Measurements from ENCODE around the gene PERCC1. TPM values are rescaled to one million over a fixed set of nuclear protein-coding genes. Genes with fewer than 3 reads are reported as not detected.
"Not testable (repeated sequence)": the region's sequence is repeated elsewhere in the genome, so short reads cannot be mapped to it uniquely, and the experiment has no call there.

PERCC1 gene
- total RNA-seq, 4 donors from 2014 or later = 1.3 TPM; not detected in 3

DNA sequence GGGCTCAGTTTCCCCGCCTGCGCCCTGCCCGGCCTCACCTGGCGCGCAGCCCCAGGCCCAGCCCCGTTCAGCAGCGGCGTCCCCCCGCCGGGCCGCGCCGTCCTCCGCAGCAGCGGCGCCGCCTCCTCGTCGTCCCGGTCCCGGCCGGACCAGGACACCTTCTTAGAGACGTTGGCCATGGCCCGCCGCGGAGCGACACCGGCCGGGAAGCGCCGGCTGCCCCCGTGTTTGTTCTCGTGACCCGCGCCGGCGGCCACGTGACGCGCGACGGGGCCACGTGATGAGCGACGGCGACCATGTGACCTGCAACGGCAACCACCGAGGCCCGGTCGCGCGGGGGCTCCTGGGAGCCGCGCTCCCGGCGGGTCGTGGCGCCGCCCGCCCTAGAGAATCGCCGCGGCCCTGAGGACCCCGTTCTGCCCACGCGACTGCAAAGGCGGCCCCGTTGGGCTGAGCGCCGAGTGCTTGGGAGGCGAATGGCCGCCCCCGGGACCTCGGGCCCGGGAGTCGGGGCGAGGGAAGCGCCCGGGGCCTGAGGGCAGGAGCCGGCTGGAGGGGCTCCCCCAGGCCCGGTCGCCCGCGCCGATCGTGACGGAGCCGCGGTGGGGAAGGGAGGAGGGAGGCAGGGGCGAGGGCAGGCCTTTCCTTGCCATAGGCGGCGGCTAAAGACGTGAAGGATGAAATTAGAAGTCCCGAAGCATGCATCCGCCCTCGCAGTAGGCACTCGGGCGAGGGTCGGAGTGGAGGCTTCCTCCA is 44.1 kb downstream of the PERCC1 start, which contains the start of gene CLCN7:
Gene CLCN7, minus strand, starts transcription at position 233 of the 756 bp plus-strand sequence. Its CDS starts 54 bp downstream, at position 179.
- no peaks in the 10 kb centered on the region for H3K27me3 ChIP-seq
- DNase-seq (ENCODE audit: low spot score in 2 of 2) = peak; percentile 93 to 96
- H3K4me3 ChIP-seq = peak within 1 kb of the TSS; percentile 89
- H3K36me3 ChIP-seq = no peaks in the 10 kb centered on the region
- TF ChIP-seq POLR2A (IDR thresholded peaks at IDR 0.05) = peak; percentile 43 to 85
- no peak for TF ChIP-seq CTCF (IDR thresholded peaks at IDR 0.05)
- TF ChIP-seq POLR2AphosphoS5 (IDR thresholded peaks at IDR 0.05) = peak; percentile 54 to 91 (median 86)
- H3K4me1 ChIP-seq = peaks cover 40% of the 10 kb centered on the region
- no peaks in the 10 kb centered on the region for H3K9me3 ChIP-seq
- peak within 1 kb of the TSS; percentile 87 for H3K27ac ChIP-seq
- 0% methylated on average over 37 of the region's 99 CpGs for WGBS

DNA sequence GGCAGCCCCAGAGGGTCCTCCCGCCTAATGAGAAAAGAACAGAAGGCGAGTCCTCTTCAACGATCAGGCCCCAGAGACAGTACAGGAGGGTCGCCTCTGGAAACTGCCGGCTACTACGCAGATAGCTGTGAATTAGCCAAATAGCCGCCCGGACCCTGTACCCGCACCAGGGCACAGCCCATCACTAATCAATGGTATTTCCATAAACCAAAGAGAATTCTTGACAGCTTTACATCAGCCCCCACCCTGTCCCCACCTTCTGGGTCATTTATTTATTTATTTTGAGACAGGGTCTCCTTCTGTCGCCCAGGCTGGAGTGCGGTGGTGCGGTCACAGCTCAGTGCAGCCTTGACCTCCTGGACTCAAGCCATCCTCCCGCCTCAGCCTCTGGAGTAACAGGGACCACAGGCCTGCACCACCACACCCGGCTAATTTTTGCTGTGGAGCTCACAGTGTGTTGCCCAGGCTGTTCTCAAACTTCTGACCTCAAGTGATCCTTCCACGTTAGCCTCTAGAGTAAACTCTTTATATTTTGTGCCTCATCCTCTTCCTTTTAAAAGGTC is 44.8 kb downstream of the PERCC1 start:
- Histone ChIP-seq H3K36me3 (no peaks in the 10 kb centered on the region), H3K27ac (peak overlapping the region; percentile 87), H3K4me3 (peak overlapping the region; percentile 89), H3K27me3 (no peaks in the 10 kb centered on the region), H3K9me3 (no peaks in the 10 kb centered on the region), H3K4me1 (peaks cover 34% of the 10 kb centered on the region)
- 59% methylated on average over 15 of the region's 15 CpGs for WGBS
- no peak for DNase-seq (ENCODE audit: low spot score in 2 of 2)
- TF ChIP-seq POLR2AphosphoS5 (IDR thresholded peaks at IDR 0.05) (no peak), CTCF (IDR thresholded peaks at IDR 0.05) (no peak), POLR2A (IDR thresholded peaks at IDR 0.05) (no peak), EP300 (IDR thresholded peaks at IDR 0.05) (no peak)

- no peak for DNase-seq (ENCODE audit: low spot score in 2 of 2)
- Histone ChIP-seq H3K27me3 (no peaks in the 10 kb centered on the region), H3K4me1 (peaks cover 22% of the 10 kb centered on the region), H3K36me3 (no peaks in the 10 kb centered on the region), H3K4me3 (no peak overlapping the region), H3K27ac (no peak overlapping the region), H3K9me3 (no peaks in the 10 kb centered on the region)
- TF ChIP-seq CTCF (IDR thresholded peaks at IDR 0.05) = no peak
- 93% methylated on average over 10 of the region's 10 CpGs for WGBS
Measured at GRCh38 chr16:1477033-1477432, 46.2 kb downstream of the PERCC1 start.

DNA sequence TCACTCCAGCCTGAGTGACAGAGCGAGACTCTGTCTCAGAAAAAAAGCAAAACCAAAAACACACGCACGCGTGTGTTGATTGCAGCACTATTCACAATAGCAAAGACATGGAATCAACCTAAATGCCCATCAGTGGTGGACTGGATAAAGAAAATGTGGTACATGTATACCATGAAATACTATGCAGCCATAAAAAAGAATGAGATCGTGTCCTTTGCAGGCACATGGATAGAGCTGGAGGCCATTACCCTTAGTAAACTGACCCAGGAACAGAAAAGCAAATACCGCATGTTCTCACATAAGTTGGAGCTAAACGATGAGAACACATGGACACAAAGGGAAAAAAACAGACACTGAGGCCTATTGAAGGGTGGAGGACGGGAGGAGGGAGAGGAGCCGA is 48.1 kb downstream of the PERCC1 start:
- WGBS = 95% methylated on average over 9 of the region's 9 CpGs
- DNase-seq (ENCODE audit: low spot score in 2 of 2); H3K9me3 ChIP-seq; H3K27me3 ChIP-seq; H3K27ac ChIP-seq; H3K36me3 ChIP-seq; H3K4me3 ChIP-seq: not testable (repeated sequence)
- peaks cover 16% of the 10 kb centered on the region for H3K4me1 ChIP-seq

DNA sequence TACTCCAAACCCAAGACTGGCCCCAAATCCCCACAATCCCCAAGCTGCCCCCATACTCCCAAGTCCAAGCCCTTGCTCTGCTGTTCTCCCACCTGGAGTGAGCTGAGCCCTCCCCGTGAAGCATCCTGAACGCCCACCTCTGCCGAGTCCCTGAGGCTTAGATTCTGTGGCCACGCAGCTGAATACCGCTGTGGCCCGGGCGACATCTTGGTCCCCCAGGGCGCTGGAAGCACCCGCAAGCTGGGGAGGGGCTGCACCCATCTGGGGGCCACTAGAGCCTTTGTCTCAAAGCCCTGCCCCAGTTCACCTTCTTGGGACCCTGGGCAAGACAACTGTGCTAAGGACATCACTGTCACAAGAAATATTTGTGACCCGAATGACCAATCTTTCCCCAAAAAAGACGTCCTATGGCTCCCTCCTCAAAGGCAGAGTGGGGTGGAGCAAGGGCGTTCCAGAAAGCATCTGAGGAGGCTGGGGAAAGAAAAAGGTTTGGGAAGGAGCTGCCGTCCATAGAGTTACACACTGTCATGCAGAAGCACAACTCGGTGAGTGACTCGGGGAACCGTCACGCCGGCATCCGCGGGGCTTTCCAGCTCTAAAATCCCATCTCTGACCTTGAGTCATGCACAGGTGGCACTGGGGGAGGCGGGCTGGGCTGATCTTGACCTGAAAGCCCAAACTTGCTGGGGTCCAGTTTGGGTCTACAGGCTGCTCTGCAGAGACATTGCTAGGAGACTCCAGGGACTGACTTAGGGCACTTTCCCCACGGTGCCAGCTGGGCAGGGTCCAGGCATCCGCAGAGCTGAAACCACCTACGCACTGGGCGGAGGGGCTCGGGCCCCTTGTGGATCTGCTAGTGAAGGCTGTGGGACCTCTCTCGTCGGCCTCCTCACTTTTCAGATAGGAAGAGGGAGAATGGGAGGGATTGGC is 51.3 kb downstream of the PERCC1 start:
- Histone ChIP-seq H3K27me3 (no peaks in the 10 kb centered on the region), H3K4me1 (no peaks in the 10 kb centered on the region), H3K27ac (no peak overlapping the region), H3K9me3 (no peaks in the 10 kb centered on the region), H3K36me3 (no peaks in the 10 kb centered on the region), H3K4me3 (no peak overlapping the region)
- 62% methylated on average over 21 of the region's 28 CpGs for WGBS
- TF ChIP-seq POLR2A (IDR thresholded peaks at IDR 0.05) (no peak), EP300 (IDR thresholded peaks at IDR 0.05) (no peak), POLR2AphosphoS5 (IDR thresholded peaks at IDR 0.05) (no peak), CTCF (IDR thresholded peaks at IDR 0.05) (no peak)
- no peak for DNase-seq (ENCODE audit: low spot score in 2 of 2)

Other genes with a start within 250 kb of the PERCC1 start
- gene TPSG1, start 205.8 kb upstream of the PERCC1 start, total RNA-seq = 1 to 10 TPM in 1 of 4 donors, not detected in 3; 1.6 TPM
- 10 to 100 TPM; 13.0 to 36.9 (median 22.5) TPM for gene TPSB2, start 200.9 kb upstream of the PERCC1 start, total RNA-seq
- 10 to 100 TPM in 3 of 4 donors, 1 to 10 TPM in 1; 6.0 to 36.8 (median 16.5) TPM for gene TPSAB1, start 190.4 kb upstream of the PERCC1 start, total RNA-seq
- gene TPSD1, start 175.0 kb upstream of the PERCC1 start, total RNA-seq = 10 to 100 TPM in 1 of 4 donors, under 1 TPM in 2, not detected in 1; 0.38 to 11.6 (median 0.83) TPM
- gene UBE2I, start 121.4 kb upstream of the PERCC1 start, total RNA-seq = 100 to 1,000 TPM in 3 of 4 donors, 10 to 100 TPM in 1; 72.0 to 165 (median 107) TPM
- gene BAIAP3, start 97.4 kb upstream of the PERCC1 start, total RNA-seq = 1 to 10 TPM in 3 of 4 donors, under 1 TPM in 1; 0.87 to 6.2 (median 2.5) TPM
- 10 to 100 TPM; 48.5 to 70.2 (median 62.1) TPM for gene TSR3, start 79.2 kb upstream of the PERCC1 start, total RNA-seq
- gene GNPTG, start 79.1 kb upstream of the PERCC1 start, total RNA-seq = 10 to 100 TPM; 53.7 to 84.0 (median 69.5) TPM
- 10 to 100 TPM; 13.0 to 81.0 (median 33.4) TPM for gene UNKL, start 16.4 kb upstream of the PERCC1 start, total RNA-seq
- 10 to 100 TPM; 13.1 to 41.0 (median 29.3) TPM for gene UQCC4, start 10.3 kb upstream of the PERCC1 start, total RNA-seq
- 1 to 10 TPM in 1 of 4 donors, under 1 TPM in 2, not detected in 1; 0.34 to 3.5 (median 0.39) TPM for gene CCDC154, start 13.5 kb downstream of the PERCC1 start, total RNA-seq
- gene CLCN7, start 44.0 kb downstream of the PERCC1 start, total RNA-seq = 100 to 1,000 TPM in 2 of 4 donors, 10 to 100 TPM in 2; 61.1 to 134 (median 100) TPM
- gene PTX4, start 57.9 kb downstream of the PERCC1 start, total RNA-seq = not detected
- gene TELO2, start 62.3 kb downstream of the PERCC1 start, total RNA-seq = 10 to 100 TPM; 28.1 to 86.1 (median 35.2) TPM
- 10 to 100 TPM in 3 of 4 donors, 1 to 10 TPM in 1; 7.6 to 26.6 (median 18.8) TPM for gene TMEM204, start 102.6 kb downstream of the PERCC1 start, total RNA-seq
- gene IFT140, start 181.0 kb downstream of the PERCC1 start, total RNA-seq = 10 to 100 TPM; 13.8 to 38.4 (median 17.0) TPM
- 10 to 100 TPM; 15.7 to 39.3 (median 26.1) TPM for gene CRAMP1, start 181.3 kb downstream of the PERCC1 start, total RNA-seq
- 10 to 100 TPM; 22.6 to 59.2 (median 35.0) TPM for gene JPT2, start 247.2 kb downstream of the PERCC1 start, total RNA-seq

All from suprapubic skin (tissue), 4 donors.